Smooth muscle cell (in vitro differentiated cells): Measurements from ENCODE around the gene FAXC. TPM values are rescaled to one million over a fixed set of nuclear protein-coding genes. Genes with fewer than 3 reads are reported as not detected.

Experiments used
- DNase-seq: peaks from one replicate; lab custom pipeline; 2025; ENCODE audit not compliant: unreplicated experiment; lab: John Stamatoyannopoulos, UW
- H2AFZ ChIP-seq: fragments of 200-600 bp; sonication (generic); 2 replicates; pipeline ENCODE4 v1.6.0; 2016; ENCODE audit warnings: antibody characterized with exemption, low read depth, mild to moderate bottlenecking
- H3F3A ChIP-seq: fragments of 200-600 bp; sonication (generic); 2 replicates; pipeline ENCODE4 v1.6.0; 2017; ENCODE audit warnings: antibody characterized with exemption, low read depth
- H3K27ac ChIP-seq: fragments of 200-600 bp; sonication (generic); 2 replicates; pipeline ENCODE4 v1.5.1; 2016; ENCODE audit warnings: low read depth, mild to moderate bottlenecking
- H3K27me3 ChIP-seq: fragments of 200-600 bp; sonication (generic); 2 replicates; pipeline ENCODE4 v1.6.1; 2016; ENCODE audit warnings: low read depth, mild to moderate bottlenecking
- H3K36me3 ChIP-seq: fragments of 200-600 bp; sonication (generic); 2 replicates; pipeline ENCODE4 v1.5.1; 2016; ENCODE audit warnings: low read depth
- H3K4me1 ChIP-seq: fragments of 200-600 bp; sonication (generic); 2 replicates; pipeline ENCODE4 v1.5.1; 2016; ENCODE audit warnings: low read depth
- H3K4me2 ChIP-seq: fragments of 200-600 bp; sonication (generic); 2 replicates; pipeline ENCODE4 v1.6.0; 2016; ENCODE audit warnings: mild to moderate bottlenecking
- H3K4me3 ChIP-seq: fragments of 200-600 bp; sonication (generic); 2 replicates; pipeline ENCODE4 v1.5.1; 2016; ENCODE audit warnings: mild to moderate bottlenecking
- H3K79me2 ChIP-seq: fragments of 200-600 bp; sonication (generic); 2 replicates; pipeline ENCODE4 v1.6.0; 2016; ENCODE audit warnings: low read depth, mild to moderate bottlenecking
- H3K9ac ChIP-seq: fragments of 200-600 bp; sonication (generic); 2 replicates; pipeline ENCODE4 v1.6.0; 2016; ENCODE audit warnings: low read depth
- H3K9me3 ChIP-seq: fragments of 200-600 bp; sonication (generic); replicated peaks from 2 replicates; pipeline ENCODE4 v1.5.1; 2016; ENCODE audit warnings: low read depth
- H4K20me1 ChIP-seq: fragments of 200-600 bp; sonication (generic); 2 replicates; pipeline ENCODE4 v1.6.0; 2016; ENCODE audit warnings: low read depth
- WGBS: methylation state at CpG from one replicate; pipeline ENCODE4 v1.1.7; 2016; ENCODE audit warnings: low lambda C conversion rate; 5-methylcytosine and 5-hydroxymethylcytosine counted together
- polyA plus RNA-seq: library from polyadenylated mRNA; unstranded; fragments of >200 nt; fragmentation: Nextera tagmentation; extraction: Ambion mirVana; gene quantifications from 2 replicates; pipeline ENCODE4 v1.2.1, GENCODE V29; 2016
- total RNA-seq: library from RNA; depleted of rRNA; stranded (reverse); fragments of >200 nt; gene quantifications from 2 replicates; pipeline ENCODE4 v1.2.3, GENCODE V29; 2014
- TF ChIP-seq, protein P1 (sequence below): fragments of 200-600 bp; sonication (generic); IDR thresholded peaks from 2 replicates; pipeline ENCODE4 v1.5.1; 2017; ENCODE audit warnings: borderline replicate concordance, mild to moderate bottlenecking, antibody characterized with exemption; ENCODE audit not compliant: insufficient read depth, poor library complexity, severe bottlenecking

FAXC gene
- total and polyA plus RNA-seq, 2 experiments from 2014 or later: 1.6 to 6.8 TPM

DNA sequence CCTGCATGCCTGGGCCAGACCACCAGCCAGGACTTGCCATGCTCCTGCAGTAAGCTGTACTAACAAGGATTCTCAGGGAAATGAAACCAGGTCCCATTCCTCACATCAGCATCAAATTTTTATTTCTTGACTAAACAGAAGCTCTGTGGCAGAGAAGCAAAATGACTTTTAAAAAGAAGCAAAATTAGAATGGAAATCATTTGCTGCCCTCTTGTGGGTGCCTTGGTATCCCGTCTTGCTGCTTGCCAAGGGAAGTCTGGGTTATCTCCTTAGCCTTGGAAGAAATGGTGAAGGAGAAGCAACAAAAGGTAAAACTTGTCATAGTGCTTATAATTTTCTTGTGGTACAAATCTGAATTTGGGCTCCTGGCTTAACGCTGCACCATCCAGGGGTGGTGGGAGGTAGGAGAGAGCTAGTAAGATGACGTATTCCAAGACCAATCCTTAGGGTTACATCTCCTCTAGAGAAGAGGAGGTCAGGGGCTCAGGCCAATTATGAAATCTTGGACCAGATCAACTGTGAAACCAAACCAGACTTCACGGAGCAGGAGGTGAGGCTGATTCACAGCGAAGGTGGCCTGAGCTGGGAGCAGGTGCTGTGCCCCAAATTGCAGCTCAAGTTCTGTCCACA is 107.5 kb downstream of the FAXC start:
- WGBS: 43% methylated on average over 5 of the region's 5 CpGs

DNA sequence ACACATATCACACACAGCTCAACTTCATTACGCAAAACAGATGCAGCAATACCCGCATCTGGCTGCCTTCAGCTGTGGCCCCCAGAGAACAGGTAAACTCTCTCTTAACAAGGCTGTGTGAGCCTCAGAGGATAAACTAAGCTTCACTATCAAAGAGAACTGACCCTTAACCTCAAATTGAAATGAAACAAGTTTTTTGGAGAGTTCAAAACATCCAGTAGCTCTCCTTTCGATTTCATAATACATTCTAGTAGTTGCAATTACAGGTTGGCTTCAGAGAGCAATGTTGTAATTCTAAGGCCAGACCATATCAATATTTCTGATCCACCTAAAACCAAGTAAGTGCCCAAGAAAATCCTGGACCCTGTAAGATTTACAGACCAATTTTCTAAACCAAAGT is 113.5 kb downstream of the FAXC start:
- DNase-seq: no peak
- Histone ChIP-seq H3K4me1 (no peaks in the 10 kb centered on the region), H3K9ac (no peak overlapping the region), H4K20me1 (no peaks in the 10 kb centered on the region), H3K4me3 (no peak overlapping the region), H3K27ac (no peak overlapping the region), H3K9me3 (no peaks in the 10 kb centered on the region), H3F3A (no peaks in the 10 kb centered on the region), H2AFZ (no peak overlapping the region), H3K79me2 (no peaks in the 10 kb centered on the region), H3K36me3 (no peaks in the 10 kb centered on the region), H3K27me3 (peaks cover 28% of the 10 kb centered on the region), H3K4me2 (no peak overlapping the region)
- WGBS: 90% methylated on average over 3 of the region's 3 CpGs
- TF ChIP-seq, protein P1, sequence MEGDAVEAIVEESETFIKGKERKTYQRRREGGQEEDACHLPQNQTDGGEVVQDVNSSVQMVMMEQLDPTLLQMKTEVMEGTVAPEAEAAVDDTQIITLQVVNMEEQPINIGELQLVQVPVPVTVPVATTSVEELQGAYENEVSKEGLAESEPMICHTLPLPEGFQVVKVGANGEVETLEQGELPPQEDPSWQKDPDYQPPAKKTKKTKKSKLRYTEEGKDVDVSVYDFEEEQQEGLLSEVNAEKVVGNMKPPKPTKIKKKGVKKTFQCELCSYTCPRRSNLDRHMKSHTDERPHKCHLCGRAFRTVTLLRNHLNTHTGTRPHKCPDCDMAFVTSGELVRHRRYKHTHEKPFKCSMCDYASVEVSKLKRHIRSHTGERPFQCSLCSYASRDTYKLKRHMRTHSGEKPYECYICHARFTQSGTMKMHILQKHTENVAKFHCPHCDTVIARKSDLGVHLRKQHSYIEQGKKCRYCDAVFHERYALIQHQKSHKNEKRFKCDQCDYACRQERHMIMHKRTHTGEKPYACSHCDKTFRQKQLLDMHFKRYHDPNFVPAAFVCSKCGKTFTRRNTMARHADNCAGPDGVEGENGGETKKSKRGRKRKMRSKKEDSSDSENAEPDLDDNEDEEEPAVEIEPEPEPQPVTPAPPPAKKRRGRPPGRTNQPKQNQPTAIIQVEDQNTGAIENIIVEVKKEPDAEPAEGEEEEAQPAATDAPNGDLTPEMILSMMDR: no peak

More for the DNA sequence above, 107.5 kb downstream of the FAXC start:
- H3F3A ChIP-seq: no peaks in the 10 kb centered on the region
- H3K36me3 ChIP-seq: no peaks in the 10 kb centered on the region
- no peak overlapping the region for H3K4me2 ChIP-seq
- TF ChIP-seq, protein P1: peak; percentile 54
- H2AFZ ChIP-seq: no peak overlapping the region
- no peak overlapping the region for H3K27ac ChIP-seq
- no peaks in the 10 kb centered on the region for H3K79me2 ChIP-seq
- no peaks in the 10 kb centered on the region for H3K9me3 ChIP-seq
- DNase-seq: no peak
- no peak overlapping the region for H3K9ac ChIP-seq
- no peak overlapping the region for H3K4me3 ChIP-seq
- peaks cover 10% of the 10 kb centered on the region for H3K27me3 ChIP-seq
- H3K4me1 ChIP-seq: no peaks in the 10 kb centered on the region
- no peaks in the 10 kb centered on the region for H4K20me1 ChIP-seq

DNA sequence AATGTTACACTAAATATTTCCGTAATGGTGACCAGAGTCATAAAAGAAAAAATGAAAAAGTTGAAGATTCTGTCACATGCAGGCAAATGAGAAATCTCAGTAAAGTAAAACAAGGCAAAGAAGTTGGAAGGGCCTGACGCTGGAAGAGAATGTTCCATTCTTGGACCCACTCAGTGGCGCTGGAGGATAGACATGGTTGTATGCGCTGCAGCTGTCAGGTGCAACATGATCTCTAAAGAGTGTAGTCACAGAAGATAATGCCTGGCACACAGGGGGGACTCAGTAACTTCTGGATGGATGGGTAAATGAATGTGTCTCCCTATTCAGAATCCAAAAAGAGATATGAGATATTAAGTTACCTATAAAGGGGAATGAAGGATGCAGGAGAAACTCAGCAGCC is 116.3 kb downstream of the FAXC start:
- Histone ChIP-seq H3K9ac (no peak overlapping the region), H4K20me1 (no peaks in the 10 kb centered on the region), H3K27me3 (peaks cover 20% of the 10 kb centered on the region), H3K9me3 (no peaks in the 10 kb centered on the region), H3K27ac (no peak overlapping the region), H3K36me3 (no peaks in the 10 kb centered on the region), H3K4me1 (no peaks in the 10 kb centered on the region), H3K4me2 (no peak overlapping the region), H2AFZ (no peak overlapping the region), H3F3A (no peaks in the 10 kb centered on the region), H3K4me3 (no peak overlapping the region), H3K79me2 (no peaks in the 10 kb centered on the region)
- DNase-seq: no peak
- WGBS: 96% methylated on average over 4 of the region's 4 CpGs
- TF ChIP-seq, protein P1: no peak

DNA sequence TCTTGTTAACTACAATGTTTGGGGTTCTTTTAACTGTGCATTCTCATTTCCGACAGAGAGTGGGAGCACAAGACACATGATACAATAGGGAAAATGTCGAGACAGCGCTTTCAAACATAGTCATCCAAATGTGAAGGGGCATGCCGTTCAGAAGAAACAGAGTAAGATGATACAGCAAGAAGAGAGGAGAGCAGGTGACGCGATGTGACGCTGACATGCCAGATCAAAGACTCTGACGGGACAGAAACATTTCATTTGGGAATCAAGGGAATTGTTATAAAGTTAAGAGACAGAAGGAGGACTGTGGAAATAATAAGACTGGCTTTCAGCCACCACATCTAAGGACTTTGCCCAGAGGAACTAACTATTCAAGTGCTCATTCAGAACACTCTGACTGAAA is 117.4 kb downstream of the FAXC start:
- Histone ChIP-seq H3K9ac (no peak overlapping the region), H3K4me3 (no peak overlapping the region), H2AFZ (no peak overlapping the region), H3K79me2 (no peaks in the 10 kb centered on the region), H3K36me3 (no peaks in the 10 kb centered on the region), H3F3A (no peaks in the 10 kb centered on the region), H3K4me1 (no peaks in the 10 kb centered on the region), H3K27ac (no peak overlapping the region), H3K27me3 (peaks cover 20% of the 10 kb centered on the region), H3K9me3 (no peaks in the 10 kb centered on the region), H3K4me2 (no peak overlapping the region), H4K20me1 (no peaks in the 10 kb centered on the region)
- no peak for DNase-seq
- WGBS: 86% methylated on average over 8 of the region's 8 CpGs
- TF ChIP-seq, protein P1: no peak
